SH-SY5Y (cell line): ENCODE measurements around the gene TBC1D16.

Source experiments
- GATA2 ChIP-seq: IDR thresholded peaks from 2 replicates; pipeline ENCODE4 v1.6.1; 2011; ENCODE audit warnings: mild to moderate bottlenecking, low read depth, low read length
- GATA3 ChIP-seq: IDR thresholded peaks from 2 replicates; pipeline ENCODE4 v1.6.1; 2011; ENCODE audit warnings: low read depth, mild to moderate bottlenecking, low read length, moderate library complexity

GRCh38 chr17:79927136-79927661 lies 108.5 kb downstream of the TBC1D16 start:
- TF ChIP-seq GATA2 (no peak; the same call in 1 of the 2 replicates), GATA3 (no peak)
